ENCODE results near the gene EEFSEC. TPM values are rescaled to one million over a fixed set of nuclear protein-coding genes. Genes with fewer than 3 reads are reported as not detected.

EEFSEC gene
- total and polyA plus RNA-seq, 2 experiments from 2014 or later: 10.1 to 16.2 TPM

DNA sequence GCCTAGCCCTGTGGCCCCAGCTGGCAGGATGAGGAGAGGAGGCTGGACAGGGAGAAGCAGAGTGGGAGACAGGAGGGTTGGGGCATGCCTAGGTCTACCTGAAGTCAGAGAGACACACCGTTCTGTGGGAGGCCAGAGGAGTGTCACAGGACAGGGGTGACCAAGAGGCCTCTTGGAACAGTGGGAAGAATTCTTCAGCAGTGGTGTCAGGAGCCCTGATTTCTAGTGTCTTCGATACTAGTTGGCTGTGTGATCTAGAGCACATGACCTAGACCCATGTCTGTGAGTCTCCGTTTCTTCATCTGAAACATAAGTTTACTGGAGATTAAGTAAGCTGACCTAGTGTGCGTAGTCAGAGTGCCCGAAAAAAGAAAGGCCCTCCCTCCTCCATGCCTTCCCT lies 92.2 kb downstream of the EEFSEC start:
- Mint-ChIP-seq H3K4me3 (no peak overlapping the region), H3K4me1 (no peaks in the 10 kb centered on the region; the same call in 2 of the 3 replicates), H3K9me3 (no peaks in the 10 kb centered on the region), H3K27ac (no peak overlapping the region), H3K27me3 (ENCODE audit: insufficient read depth, low read depth, poor library complexity) (peaks cover 4% of the 10 kb centered on the region), H3K36me3 (ENCODE audit: low read depth) (no peaks in the 10 kb centered on the region)
- Histone ChIP-seq H2AFZ (no peak overlapping the region), H3K36me3 (ENCODE audit: insufficient read depth) (no peaks in the 10 kb centered on the region), H3F3A (replicated peaks; ENCODE audit: low read depth) (no peaks in the 10 kb centered on the region), H3K9me2 (ENCODE audit: insufficient read depth) (no peaks in the 10 kb centered on the region), H3K79me2 (replicated peaks; ENCODE audit: insufficient read depth) (no peaks in the 10 kb centered on the region), H3K27me3 (ENCODE audit: insufficient read depth) (no peaks in the 10 kb centered on the region), H3K4me2 (no peak overlapping the region), H3K4me3 (no peak overlapping the region), H3K4me1 (ENCODE audit: insufficient read depth) (no peaks in the 10 kb centered on the region), H4K20me1 (replicated peaks; ENCODE audit: insufficient read depth) (no peaks in the 10 kb centered on the region; the same call in 1 of the 2 replicates), H3K27ac (ENCODE audit: low read depth) (no peak overlapping the region)
- ATAC-seq (no peak), DNase-seq (ENCODE audit: low spot score) (no peak)
- TF ChIP-seq STAT1 (IDR thresholded peaks at IDR 0.05; ENCODE audit: unreplicated experiment) (no peak), ZNF114 (CRISPR knock-in tag; IDR thresholded peaks at IDR 0.05) (no peak), ZNF462 (CRISPR knock-in tag; IDR thresholded peaks at IDR 0.05) (no peak), EZH2phosphoT487 (IDR thresholded peaks at IDR 0.05; ENCODE audit: unreplicated experiment) (no peak), POLR2AphosphoS5 (IDR thresholded peaks at IDR 0.05; ENCODE audit: low read depth) (no peak), CREB1 (CRISPR knock-in tag; IDR thresholded peaks at IDR 0.05; ENCODE audit: low read depth) (no peak), JUNB (IDR thresholded peaks at IDR 0.05; ENCODE audit: unreplicated experiment) (no peak), REST (IDR thresholded peaks at IDR 0.05; ENCODE audit: unreplicated experiment) (no peak), ZNF331 (CRISPR knock-in tag; IDR thresholded peaks at IDR 0.05; ENCODE audit: low read depth) (no peak), NANOG (IDR thresholded peaks at IDR 0.05; ENCODE audit: borderline replicate concordance) (no peak), CTCF (conservative IDR thresholded peaks at IDR 0.05; ENCODE audit: low read depth in 2 of 2) (no peak), EZH2 (IDR thresholded peaks at IDR 0.05; ENCODE audit: low read depth, unreplicated experiment) (no peak), ETS1 (IDR thresholded peaks at IDR 0.05) (no peak)
